ENCODE measurements around the gene POMT1. TPM values are rescaled to one million over a fixed set of nuclear protein-coding genes. Genes with fewer than 3 reads are reported as not detected.
"Not testable (repeated sequence)": the region's sequence is repeated elsewhere in the genome, so short reads cannot be mapped to it uniquely, and the experiment has no call there.

Gene POMT1
- total RNA-seq, 4 donors from 2014 or later: 14.6 to 27.8 (median 18.4) TPM

- WGBS, 2 donors: 25 to 40% methylated on average over 21 to 36 of the region's 50 CpGs
- intact Hi-C loops (cut with DNase I): no loop called here
- TF ChIP-seq CTCF (IDR thresholded peaks at IDR 0.05) (no peak), POLR2A (IDR thresholded peaks at IDR 0.05) (no peak)
- peaks cover 7 to 70% (median 19%) of the 10 kb centered on the region in 4 donors for H3K27me3 ChIP-seq
- H3K4me3 ChIP-seq: peak within 1 kb of the TSS in 3 of 4 donors; percentile 18 to 55 (median 30)
- H3K36me3 ChIP-seq: no peaks in the 10 kb centered on the region
- DNase-seq: no peak
- peaks cover 0 to 26% (median 13%) of the 10 kb centered on the region in 3 donors for H3K9me3 ChIP-seq
- H3K27ac ChIP-seq: no peak within 1 kb of the TSS
- peaks cover 13 to 22% (median 14%) of the 10 kb centered on the region in 3 donors for H3K4me1 ChIP-seq
Measured at GRCh38 chr9:131545003-131545785, 42.5 kb downstream of the POMT1 start, which contains the start of gene PRRT1B. Gene PRRT1B (plus strand): TSS chr9:131545523. CDS start chr9:131545616, 93 bp downstream.

- intact Hi-C loops (cut with DNase I): no loop called here
- H3K27ac ChIP-seq: no peak overlapping the region
- no peak for TF ChIP-seq POLR2A (IDR thresholded peaks at IDR 0.05)
- no peak for TF ChIP-seq CTCF (IDR thresholded peaks at IDR 0.05)
- H3K36me3 ChIP-seq: no peaks in the 10 kb centered on the region
- H3K27me3 ChIP-seq: peaks cover 7 to 70% (median 19%) of the 10 kb centered on the region in 4 donors
- no peak for DNase-seq
- 4 to 5% methylated on average over 14 of the region's 30 CpGs for WGBS, 2 donors
- H3K4me3 ChIP-seq: peak overlapping the region in 2 of 4 donors; percentile 18 to 55
- H3K4me1 ChIP-seq: peaks cover 13 to 22% (median 14%) of the 10 kb centered on the region in 3 donors
- H3K9me3 ChIP-seq: peaks cover 0 to 26% (median 13%) of the 10 kb centered on the region in 3 donors
Measured at GRCh38 chr9:131545786-131546335, 43.1 kb downstream of the POMT1 start.

GRCh38 chr9:131546336-131547084 is 43.8 kb downstream of the POMT1 start:
- Histone ChIP-seq H3K4me3 (peak overlapping the region in 3 of 4 donors; percentile 18 to 55 (median 30)), H3K9me3 (peaks cover 0 to 26% (median 13%) of the 10 kb centered on the region in 3 donors), H3K36me3 (no peaks in the 10 kb centered on the region), H3K4me1 (peaks cover 13 to 22% (median 14%) of the 10 kb centered on the region in 3 donors), H3K27ac (no peak overlapping the region), H3K27me3 (peaks cover 7 to 70% (median 19%) of the 10 kb centered on the region in 4 donors)
- WGBS, 2 donors: 1 to 4% methylated on average over 18 to 20 of the region's 49 CpGs
- DNase-seq: no peak
- TF ChIP-seq POLR2A (IDR thresholded peaks at IDR 0.05): no peak
- no peak for TF ChIP-seq CTCF (IDR thresholded peaks at IDR 0.05)
- intact Hi-C loops (cut with DNase I): no loop called here

- 80% methylated on average over 10 of the region's 10 CpGs for WGBS, 2 donors
- H3K9me3 ChIP-seq; intact Hi-C loops (cut with DNase I); DNase-seq; H3K4me3 ChIP-seq; H3K27ac ChIP-seq; H3K36me3 ChIP-seq: not testable (repeated sequence)
- Histone ChIP-seq H3K27me3 (peaks cover 7 to 85% (median 20%) of the 10 kb centered on the region in 4 donors), H3K4me1 (peaks cover 13 to 22% (median 14%) of the 10 kb centered on the region in 3 donors)
Measured at GRCh38 chr9:131549186-131549585, 46.5 kb downstream of the POMT1 start.

GRCh38 chr9:131550465-131550864 is 47.7 kb downstream of the POMT1 start:
- H3K27ac ChIP-seq; H3K4me3 ChIP-seq; DNase-seq; H3K36me3 ChIP-seq; H3K9me3 ChIP-seq; intact Hi-C loops (cut with DNase I): not testable (repeated sequence)
- 66 to 73% methylated on average over 8 of the region's 8 CpGs for WGBS, 2 donors
- peaks cover 9 to 17% (median 13%) of the 10 kb centered on the region in 3 donors for H3K4me1 ChIP-seq
- H3K27me3 ChIP-seq: peaks cover 7 to 85% (median 14%) of the 10 kb centered on the region in 4 donors
